GM18858 (cell line): ENCODE results near the gene SLC4A1.

ENCODE experiments used
- ATAC-seq: cut with Tn5 transposase; IDR thresholded peaks from one replicate; pipeline ENCODE4 v1.9.1; 2021; ENCODE audit not compliant: unreplicated experiment

Gene SLC4A1

DNA sequence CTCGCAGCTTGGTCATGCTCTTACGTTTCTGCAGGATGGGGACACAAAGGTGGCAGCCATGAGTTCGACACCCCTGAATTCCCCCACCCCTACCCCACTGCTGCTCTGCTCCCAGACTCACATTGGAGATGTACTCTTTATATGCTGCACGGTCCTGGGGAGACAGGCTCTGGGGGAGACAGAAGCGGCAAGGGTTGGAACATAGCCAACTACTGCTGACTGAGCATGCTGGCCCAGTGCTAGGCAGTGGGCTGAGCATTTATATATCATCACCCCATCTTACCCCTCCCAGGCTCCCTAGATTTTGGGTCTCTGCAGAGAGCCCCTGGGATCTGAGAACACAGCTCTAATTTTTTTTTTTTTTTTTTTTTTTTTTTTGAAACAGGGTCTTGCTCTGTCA, 60.2 kb downstream of the SLC4A1 start:
- ATAC-seq, result no peak

DNA sequence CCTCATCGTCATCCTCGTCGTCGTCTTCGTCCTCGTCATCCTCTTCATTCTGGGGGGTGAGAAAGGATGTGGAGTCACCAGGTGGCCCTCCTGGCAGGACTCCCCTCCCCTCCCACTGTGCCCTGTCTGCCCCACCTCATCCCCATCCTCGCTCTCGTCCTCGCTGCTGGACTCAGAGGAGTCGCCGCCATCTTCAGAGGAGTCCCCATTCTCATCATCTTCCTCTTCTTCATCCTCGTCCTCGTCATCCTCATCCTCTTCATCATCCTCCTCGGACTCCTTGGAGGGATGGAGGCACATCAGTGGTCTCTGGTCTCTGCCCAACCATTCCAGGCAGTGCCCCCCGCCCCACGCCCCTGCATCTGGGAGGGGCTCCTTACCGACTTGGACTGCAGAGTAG, 60.6 kb downstream of the SLC4A1 start:
- ATAC-seq, result no peak

DNA sequence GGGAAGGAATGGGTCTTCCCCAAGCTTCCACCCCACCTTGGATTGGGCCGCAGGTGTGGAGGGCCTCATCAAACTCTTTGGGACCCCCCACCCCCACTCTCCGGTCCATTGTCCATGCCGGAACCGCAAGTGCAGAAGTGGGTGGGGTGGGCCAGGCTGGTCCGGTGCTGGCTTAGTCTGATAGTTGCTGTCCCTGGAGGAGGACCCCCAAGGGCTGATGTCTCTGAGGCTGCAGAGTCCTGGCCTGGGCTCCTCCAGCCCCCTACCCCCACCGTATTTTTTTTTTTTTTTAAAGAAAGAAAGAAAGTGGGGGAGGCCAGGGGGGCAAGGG, 61.1 kb downstream of the SLC4A1 start:
- ATAC-seq, result no peak

DNA sequence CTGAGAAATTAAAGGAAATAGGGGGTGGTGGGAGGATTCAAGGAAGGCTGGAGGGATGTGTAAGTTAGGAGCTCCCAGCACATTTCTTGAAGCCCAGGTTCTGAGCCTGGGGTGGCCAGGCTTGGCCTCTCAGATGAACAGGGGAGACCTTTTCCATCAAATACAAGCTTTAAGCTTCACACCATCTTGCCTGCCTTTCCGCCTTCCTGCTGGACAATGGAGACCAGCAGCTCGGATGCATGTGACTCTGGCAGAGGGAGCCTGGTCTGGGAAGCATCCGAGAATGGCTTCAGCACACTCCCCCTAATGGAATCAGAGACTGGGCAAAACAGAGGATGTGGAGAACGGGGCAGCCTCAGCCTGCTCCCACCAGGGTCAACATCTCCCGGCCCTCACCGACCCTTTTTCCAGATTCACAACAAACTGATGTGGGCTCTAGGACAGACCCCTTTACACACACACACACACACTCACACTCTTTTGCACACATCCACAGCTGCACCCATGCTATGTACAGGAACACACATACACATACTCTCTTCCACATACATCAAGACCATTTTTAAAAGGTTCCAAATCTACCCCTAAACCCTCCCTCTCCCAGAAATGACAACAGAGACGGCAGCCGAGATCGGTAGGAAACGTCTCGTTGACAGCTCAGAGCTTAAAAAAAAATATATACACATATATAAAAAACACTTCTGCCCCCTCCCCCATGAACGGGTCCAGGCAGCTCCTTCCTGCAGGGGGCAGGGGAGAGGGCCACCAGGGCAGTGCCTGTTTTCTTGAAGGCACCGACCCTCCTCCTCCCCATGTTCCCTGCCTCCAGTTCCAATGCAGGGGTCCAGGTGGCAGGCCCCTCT, 61.7 kb downstream of the SLC4A1 start:
- ATAC-seq, result no peak

DNA sequence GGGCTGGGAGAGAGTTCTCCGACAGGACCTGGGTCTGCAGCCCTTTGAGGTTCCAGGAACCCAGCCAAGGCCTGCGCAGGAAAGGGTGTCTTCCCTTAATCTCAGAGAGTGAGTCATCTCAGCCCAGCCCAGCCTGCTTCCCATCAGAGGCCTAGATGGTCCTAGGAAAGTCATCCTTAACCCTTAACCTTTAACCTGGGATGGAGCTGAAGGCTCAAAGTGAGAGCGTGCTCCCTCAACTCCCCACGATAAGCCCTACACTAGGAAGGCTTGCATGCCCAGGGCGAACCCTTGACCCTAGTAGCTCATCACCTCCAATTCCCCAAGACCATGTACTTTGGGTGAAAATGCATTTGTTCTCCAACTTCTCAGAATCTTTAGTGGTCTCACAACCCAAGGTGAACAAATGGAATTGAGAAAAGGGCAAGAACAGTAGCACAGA, 63.5 kb downstream of the SLC4A1 start:
- ATAC-seq, result no peak

DNA sequence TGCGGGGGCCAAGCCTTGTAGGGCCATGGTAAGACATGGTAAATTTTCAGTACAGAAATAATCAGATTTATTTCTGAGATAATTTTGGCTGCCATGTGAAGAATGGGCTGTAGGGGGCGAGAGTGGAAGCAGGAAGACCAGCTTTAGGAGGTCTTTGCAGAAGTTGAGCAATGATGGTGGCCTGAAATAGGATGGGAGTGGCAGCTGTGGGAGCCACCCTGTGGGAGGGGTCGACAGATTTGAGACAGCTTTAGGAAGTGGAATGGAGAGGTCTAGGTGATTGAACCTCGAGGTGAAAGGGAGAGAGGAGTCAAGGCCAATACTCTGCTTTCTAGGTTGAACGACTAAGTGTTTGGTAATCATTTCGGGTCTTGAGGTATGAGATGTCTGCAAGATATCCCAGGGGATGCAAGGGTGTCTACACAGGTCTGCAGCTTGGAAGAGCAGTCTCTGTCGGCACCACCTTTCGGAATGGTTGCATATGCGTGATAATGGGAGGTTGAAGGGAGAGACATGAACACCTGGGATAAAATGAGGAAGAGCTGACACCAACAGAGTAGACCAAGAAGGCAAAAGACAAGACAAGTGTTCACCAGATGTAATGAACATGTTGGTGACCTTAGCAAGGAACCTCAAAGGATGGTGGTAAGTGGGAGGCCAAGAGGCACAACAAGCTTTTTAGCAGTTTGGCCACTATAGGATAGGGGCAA, 64.0 kb downstream of the SLC4A1 start:
- no peak for ATAC-seq

DNA sequence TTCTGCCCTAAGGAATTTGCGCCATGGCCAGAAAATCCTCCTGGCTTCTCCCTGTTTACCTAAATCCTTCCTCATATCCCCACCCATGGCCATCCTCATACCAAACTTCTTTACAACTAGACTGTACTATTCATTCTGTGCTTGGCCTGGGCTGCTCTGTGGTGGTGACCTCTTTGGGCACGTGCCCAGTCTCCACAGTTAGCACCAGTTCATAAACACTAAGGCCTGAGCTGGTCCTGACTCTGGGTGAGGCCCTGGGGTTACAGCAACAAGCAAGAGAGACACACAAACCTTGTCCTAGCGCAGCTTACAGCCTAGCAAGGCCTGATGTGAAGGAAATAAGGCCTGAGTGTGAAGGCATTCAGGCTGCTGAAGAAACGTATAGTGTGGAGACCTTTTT, 65.2 kb downstream of the SLC4A1 start:
- no peak for ATAC-seq

DNA sequence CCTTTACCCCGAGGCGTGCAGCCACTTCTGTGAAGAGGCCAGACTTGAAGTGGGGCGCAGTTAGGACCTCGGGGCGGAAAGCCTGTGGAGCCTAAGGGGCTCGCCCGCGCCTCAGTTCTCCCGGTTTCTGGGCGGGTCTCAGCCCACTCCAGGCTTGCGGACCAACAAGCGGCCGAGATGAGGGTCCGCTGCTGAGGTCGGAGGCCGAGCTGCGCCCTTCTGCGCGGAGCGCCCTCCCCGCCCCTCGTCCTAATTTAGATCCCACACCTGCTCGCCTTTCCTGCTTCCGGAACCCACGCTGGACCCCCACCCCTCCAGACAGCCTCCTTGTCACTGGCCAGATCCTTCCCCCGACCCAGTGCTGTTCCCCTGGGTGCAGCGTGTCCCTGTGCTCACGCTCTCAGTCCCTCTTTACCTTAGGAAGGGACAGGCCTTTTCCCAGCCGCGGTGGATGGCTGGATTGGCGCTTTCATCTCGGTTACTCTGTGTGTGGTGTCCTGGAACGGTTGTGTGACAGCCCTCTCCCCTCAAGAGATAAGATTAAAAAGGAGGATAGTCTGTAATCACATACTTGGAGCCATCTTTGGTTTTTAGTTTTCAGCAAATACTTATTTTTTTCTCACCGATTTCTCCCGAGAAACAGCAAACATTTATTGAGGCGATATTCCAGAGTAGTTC, 67.3 kb downstream of the SLC4A1 start:
- ATAC-seq, result no peak

DNA sequence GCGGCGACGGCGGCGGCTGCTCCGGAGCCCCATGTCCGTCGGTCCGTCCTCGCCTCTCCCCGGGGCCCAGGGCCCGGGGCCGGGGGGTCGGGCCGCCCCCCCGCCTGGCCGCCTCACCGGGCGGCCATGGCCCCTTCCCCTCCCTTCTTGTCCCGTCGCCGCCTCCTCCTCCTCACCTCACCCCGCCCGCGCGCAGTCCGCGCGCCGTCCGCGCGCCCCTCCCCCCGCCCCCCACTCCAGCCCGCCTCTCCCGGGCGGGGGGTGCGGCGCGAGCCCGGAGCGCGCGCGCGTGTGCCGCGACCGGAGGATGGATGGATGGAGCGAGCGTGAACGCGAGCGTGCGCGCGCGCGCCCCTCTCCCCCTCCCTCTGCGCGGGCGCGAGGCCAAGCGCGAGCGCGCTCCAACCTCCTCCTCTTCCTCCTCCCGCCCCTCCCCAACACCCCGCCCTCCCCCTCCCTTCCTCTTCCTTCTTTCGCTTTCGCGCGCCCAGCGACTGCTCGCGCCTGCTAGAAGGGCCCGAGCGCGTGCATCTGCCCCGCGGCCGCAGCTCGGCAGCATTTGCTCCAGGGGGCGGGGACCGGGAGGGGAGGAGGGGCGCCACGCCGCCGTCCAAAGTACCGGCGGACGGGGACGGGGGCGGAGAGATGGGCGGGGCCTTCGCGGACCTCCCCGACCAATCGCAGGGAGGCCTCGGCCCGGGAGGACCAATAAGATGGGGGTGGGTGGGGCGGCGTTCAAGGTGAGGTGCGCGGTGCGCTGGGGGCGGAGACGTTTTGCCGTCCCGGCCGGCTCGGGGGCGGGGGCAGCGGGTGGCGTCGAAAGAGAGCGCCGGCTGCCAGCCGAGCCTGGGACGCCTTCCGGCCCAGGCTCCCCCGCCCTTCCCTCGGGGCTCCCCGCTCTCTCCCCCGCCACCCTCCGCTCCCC, 68.1 kb downstream of the SLC4A1 start, which contains the start of gene ATXN7L3:
ATXN7L3 (minus strand) TSS at position 332 of the 925 bp plus-strand sequence. CDS start 1,814 bp downstream, outside the sequence.
- ATAC-seq, result peak; percentile 37

DNA sequence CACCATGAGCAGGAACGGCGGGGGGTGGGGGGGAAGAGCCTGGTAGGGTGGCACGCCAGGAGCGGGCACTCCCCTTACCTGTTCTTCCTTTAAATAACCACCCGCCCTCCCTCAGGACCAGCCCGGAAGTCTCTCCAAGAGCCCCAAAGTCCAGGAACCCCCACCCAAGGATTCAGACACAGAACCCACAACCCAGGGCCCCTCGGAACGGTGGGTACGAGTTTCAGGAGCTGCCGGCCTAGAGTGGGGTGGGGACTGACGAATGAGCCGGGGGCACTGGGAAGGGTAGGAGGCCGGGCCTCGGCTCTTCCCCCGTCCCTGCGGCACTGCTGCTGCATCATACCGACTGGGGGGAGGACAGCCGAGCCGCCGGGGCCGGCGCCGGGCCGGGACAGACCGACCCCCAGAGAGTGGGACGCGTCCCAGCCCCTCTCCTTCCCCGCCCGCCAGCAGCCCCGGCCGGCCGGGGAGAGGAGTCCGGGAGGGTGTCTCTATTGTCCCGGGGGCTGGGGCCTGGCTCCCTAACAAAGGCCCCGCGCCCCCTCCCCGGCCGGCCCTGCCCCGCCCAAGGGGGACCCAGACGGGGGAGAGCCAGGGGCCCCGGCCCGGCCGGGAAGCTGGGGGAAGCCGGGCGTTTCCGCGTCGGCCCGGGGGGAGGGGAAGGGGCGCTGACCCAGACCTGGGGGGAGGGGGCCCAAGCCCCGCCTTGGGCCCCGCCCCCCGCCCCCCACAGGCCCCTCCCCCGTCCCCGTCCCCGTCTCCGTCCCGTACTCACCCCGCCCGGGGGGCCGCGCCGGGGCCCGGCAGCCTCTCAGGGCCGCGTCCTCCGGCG, 69.0 kb downstream of the SLC4A1 start:
- no peak for ATAC-seq
